ENCODE measurements around the gene ANAPC7. TPM values are rescaled to one million over a fixed set of nuclear protein-coding genes. Genes with fewer than 3 reads are reported as not detected.

The ANAPC7 gene
- total and polyA plus RNA-seq, 2 of the 13 experiments (the other 11 are each of a cell fraction or from before 2014, with no cell fraction given) = 40.0 to 69.1 TPM

DNA sequence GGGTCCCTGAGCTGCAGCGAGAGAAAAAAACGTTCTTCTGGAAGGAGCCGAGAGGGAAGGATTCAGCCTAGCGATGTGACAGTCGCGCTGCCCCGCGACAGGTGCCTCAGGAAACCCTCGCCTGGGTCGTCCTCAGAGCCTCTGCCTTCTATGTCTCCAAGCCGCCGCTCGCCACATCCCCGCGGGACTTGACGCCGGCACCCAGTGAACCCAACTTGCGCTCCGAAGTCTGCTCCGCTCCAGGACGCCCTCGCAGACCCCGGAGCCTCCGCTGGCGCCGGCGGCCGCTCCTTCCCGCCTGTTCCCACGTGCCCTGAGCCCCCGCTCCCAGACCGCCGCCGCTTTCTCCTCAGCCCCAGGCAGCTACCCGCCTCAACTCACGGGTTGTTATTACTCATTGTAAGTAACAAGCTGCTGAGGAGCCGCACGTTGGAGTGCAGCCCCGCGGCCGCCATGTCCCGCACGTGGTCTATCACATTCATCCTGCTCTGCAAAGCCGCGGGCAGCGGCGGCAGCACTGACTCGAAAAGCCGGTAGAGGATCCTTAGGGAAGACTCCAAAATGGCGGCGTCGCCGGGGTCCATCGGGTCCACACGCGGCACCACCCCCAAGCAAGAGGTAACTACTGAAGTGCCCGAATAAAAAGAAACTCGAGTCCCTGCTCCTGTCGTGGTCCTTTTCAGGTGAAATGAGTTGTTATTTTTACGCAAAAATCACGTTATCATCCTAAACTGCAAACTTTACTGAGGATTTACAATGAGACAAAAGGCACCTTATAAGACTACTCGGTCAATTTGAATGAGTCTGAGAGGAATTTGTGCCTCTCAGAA is at the start of gene ANAPC7 (continued):
- TF ChIP-seq, protein P1, sequence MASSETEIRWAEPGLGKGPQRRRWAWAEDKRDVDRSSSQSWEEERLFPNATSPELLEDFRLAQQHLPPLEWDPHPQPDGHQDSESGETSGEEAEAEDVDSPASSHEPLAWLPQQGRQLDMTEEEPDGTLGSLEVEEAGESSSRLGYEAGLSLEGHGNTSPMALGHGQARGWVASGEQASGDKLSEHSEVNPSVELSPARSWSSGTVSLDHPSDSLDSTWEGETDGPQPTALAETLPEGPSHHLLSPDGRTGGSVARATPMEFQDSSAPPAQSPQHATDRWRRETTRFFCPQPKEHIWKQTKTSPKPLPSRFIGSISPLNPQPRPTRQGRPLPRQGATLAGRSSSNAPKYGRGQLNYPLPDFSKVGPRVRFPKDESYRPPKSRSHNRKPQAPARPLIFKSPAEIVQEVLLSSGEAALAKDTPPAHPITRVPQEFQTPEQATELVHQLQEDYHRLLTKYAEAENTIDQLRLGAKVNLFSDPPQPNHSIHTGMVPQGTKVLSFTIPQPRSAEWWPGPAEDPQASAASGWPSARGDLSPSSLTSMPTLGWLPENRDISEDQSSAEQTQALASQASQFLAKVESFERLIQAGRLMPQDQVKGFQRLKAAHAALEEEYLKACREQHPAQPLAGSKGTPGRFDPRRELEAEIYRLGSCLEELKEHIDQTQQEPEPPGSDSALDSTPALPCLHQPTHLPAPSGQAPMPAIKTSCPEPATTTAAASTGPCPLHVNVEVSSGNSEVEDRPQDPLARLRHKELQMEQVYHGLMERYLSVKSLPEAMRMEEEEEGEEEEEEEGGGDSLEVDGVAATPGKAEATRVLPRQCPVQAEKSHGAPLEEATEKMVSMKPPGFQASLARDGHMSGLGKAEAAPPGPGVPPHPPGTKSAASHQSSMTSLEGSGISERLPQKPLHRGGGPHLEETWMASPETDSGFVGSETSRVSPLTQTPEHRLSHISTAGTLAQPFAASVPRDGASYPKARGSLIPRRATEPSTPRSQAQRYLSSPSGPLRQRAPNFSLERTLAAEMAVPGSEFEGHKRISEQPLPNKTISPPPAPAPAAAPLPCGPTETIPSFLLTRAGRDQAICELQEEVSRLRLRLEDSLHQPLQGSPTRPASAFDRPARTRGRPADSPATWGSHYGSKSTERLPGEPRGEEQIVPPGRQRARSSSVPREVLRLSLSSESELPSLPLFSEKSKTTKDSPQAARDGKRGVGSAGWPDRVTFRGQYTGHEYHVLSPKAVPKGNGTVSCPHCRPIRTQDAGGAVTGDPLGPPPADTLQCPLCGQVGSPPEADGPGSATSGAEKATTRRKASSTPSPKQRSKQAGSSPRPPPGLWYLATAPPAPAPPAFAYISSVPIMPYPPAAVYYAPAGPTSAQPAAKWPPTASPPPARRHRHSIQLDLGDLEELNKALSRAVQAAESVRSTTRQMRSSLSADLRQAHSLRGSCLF (CRISPR knock-in tag; IDR thresholded peaks at IDR 0.05; ENCODE audit: borderline replicate concordance) = no peak
- TF ChIP-seq TBX2 (CRISPR knock-in tag; IDR thresholded peaks at IDR 0.05; ENCODE audit: borderline replicate concordance) = no peak; the same call in none of the 2 replicates
- no peak for TF ChIP-seq BRD4 (CRISPR knock-in tag; IDR thresholded peaks at IDR 0.05)
- peak; percentile 30; the same call in 1 of the 2 replicates for TF ChIP-seq ZNF678 (CRISPR knock-in tag; IDR thresholded peaks at IDR 0.05)
- TF ChIP-seq MED8 (CRISPR knock-in tag; IDR thresholded peaks at IDR 0.05; ENCODE audit: insufficient replicate concordance) = peak; percentile 16
- no peak for TF ChIP-seq SMARCE1 (IDR thresholded peaks at IDR 0.05; ENCODE audit: borderline replicate concordance)
- TF ChIP-seq, protein P2, sequence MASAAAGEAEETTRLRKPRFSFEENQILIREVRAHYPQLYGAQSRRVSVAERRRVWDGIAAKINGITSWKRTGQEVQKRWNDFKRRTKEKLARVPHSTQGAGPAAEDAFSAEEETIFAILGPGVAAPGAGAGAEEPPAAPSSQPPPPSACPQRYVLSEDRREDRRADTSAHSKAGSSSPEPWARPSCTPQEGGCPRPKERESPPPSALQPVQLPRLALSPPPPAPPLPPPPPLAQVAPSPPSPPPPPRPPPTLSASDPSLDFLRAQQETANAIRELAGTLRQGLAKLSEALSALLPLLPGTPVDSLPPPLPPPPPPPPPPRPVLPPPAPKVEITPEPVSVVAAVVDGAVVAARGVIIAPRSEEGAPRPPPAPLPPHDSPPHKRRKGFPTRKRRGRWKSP (CRISPR knock-in tag; IDR thresholded peaks at IDR 0.05) = peak; percentile 50; the same call in 1 of the 2 replicates
- no peak for TF ChIP-seq ZNF20 (CRISPR knock-in tag; IDR thresholded peaks at IDR 0.05)
- TF ChIP-seq ZNF788 (CRISPR knock-in tag; IDR thresholded peaks at IDR 0.05; ENCODE audit: borderline replicate concordance) = peak; percentile 57; the same call in 1 of the 2 replicates
- TF ChIP-seq CEBPB (IDR thresholded peaks at IDR 0.05; ENCODE audit: borderline replicate concordance, low read depth, low read length) = no peak
- TF ChIP-seq, protein P3, sequence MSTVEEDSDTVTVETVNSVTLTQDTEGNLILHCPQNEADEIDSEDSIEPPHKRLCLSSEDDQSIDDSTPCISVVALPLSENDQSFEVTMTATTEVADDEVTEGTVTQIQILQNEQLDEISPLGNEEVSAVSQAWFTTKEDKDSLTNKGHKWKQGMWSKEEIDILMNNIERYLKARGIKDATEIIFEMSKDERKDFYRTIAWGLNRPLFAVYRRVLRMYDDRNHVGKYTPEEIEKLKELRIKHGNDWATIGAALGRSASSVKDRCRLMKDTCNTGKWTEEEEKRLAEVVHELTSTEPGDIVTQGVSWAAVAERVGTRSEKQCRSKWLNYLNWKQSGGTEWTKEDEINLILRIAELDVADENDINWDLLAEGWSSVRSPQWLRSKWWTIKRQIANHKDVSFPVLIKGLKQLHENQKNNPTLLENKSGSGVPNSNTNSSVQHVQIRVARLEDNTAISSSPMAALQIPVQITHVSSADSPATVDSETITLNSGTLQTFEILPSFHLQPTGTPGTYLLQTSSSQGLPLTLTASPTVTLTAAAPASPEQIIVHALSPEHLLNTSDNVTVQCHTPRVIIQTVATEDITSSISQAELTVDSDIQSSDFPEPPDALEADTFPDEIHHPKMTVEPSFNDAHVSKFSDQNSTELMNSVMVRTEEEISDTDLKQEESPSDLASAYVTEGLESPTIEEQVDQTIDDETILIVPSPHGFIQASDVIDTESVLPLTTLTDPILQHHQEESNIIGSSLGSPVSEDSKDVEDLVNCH (CRISPR knock-in tag; IDR thresholded peaks at IDR 0.05) = no peak
- TF ChIP-seq SOX5 (CRISPR knock-in tag; IDR thresholded peaks at IDR 0.05; ENCODE audit: borderline replicate concordance) = no peak; the same call in none of the 2 replicates
- peak; percentile 87 for TF ChIP-seq TGIF2 (CRISPR knock-in tag; IDR thresholded peaks at IDR 0.05)
- TF ChIP-seq SCMH1 (CRISPR knock-in tag; IDR thresholded peaks at IDR 0.05; ENCODE audit: borderline replicate concordance) = no peak
- peak; percentile 66 for TF ChIP-seq KDM5B (CRISPR knock-in tag; IDR thresholded peaks at IDR 0.05; ENCODE audit: borderline replicate concordance)
- TF ChIP-seq, protein P4, sequence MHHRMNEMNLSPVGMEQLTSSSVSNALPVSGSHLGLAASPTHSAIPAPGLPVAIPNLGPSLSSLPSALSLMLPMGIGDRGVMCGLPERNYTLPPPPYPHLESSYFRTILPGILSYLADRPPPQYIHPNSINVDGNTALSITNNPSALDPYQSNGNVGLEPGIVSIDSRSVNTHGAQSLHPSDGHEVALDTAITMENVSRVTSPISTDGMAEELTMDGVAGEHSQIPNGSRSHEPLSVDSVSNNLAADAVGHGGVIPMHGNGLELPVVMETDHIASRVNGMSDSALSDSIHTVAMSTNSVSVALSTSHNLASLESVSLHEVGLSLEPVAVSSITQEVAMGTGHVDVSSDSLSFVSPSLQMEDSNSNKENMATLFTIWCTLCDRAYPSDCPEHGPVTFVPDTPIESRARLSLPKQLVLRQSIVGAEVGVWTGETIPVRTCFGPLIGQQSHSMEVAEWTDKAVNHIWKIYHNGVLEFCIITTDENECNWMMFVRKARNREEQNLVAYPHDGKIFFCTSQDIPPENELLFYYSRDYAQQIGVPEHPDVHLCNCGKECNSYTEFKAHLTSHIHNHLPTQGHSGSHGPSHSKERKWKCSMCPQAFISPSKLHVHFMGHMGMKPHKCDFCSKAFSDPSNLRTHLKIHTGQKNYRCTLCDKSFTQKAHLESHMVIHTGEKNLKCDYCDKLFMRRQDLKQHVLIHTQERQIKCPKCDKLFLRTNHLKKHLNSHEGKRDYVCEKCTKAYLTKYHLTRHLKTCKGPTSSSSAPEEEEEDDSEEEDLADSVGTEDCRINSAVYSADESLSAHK (CRISPR knock-in tag; IDR thresholded peaks at IDR 0.05; ENCODE audit: borderline replicate concordance) = no peak
- no peak for TF ChIP-seq RAD51 (IDR thresholded peaks at IDR 0.05; ENCODE audit: borderline replicate concordance)
- TF ChIP-seq CENPX (CRISPR knock-in tag; IDR thresholded peaks at IDR 0.05) = no peak

Data from HepG2 (cell line).